CMK (cell line): ENCODE measurements around the gene MEAK7.

ENCODE experiments used
- DNase-seq: peaks from one replicate; pipeline ENCODE4 v3.0.0-alpha.2; 2010; ENCODE audit warnings: low read depth

The MEAK7 gene

DNA sequence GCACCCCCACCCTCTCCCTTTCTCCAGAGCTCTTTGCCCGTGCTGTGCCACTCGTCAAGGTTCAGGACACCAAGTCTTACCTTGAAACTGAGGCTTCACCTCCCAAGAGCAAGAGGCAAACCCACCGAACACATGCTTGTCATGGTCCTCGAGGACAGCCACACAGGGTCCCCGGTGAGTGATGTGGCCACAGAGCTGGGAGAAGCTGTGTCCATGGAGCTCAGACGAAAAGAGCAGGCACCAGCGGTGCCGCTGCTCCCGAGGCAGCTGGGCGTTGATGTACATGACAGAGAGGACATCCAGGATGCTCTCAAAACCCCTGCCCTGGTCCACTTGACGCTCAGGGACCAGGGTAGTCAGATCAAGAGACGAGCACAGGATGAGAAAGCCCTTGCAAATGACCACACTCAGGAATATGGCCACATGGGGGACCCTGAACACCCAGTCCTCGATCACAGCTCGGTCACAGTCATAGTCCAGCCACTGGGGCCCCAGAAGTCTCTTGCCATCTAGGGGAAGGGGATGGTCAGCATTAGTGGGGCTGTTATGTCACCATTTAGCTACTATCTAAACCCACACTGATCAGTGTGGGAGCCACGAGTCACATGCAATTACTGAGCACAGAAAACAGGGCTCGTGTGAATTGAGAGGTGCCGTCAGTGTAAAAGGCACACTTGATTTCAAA is 17.8 kb downstream of the MEAK7 start:
- DNase-seq, result no peak

DNA sequence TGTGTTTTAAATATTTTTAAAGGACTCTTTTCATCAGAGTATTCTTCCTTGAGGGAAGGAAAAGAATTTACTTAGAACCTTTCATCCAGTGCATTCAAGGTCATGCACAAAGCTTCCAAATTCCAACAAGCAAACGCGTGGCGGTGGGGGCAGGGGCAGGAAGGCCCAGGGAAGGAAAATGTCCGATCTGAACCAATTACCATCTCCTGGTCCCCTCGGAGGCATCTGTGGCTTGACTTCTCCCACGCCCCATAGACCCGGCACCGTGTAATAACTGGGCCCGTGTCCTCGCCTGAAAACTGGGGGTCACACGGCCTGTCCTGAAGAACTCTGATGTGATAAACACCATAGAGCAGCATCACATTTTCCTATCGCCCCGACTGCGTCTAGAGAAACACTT is 18.3 kb downstream of the MEAK7 start:
- no peak for DNase-seq

DNA sequence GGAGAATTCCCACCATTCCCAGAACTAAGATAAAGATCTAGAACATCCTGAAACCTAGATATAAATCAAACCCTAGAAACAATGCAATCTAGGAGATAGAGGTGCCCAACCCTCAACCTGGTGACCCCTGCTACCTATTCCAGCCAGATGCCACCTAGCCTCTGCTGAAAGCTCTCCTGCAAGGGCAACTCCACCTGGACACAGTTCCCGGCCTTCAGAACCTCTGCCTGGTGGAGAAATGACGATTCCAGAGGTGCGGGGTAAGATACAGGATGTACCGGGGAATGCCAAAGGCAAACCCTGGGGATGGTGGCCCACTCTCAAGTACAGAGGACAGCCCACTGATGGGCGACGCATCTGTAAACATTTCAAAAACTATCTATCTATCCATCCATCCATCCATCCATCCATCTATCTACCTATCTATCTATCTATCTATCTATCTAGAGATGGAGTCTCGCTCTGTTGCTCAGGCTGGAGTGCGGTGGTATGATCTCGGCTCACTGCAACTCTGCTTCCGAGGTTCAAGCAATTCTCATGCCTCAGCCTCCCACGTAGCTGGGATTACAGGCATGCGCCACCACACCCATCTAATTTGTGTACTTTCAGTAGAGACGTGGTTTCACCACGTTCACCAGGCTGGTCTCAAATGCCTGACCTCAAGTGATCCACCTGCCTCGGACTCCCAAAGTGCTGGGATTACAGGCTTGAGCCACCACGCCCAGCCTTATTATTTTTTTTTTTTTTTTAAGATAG is 19.0 kb downstream of the MEAK7 start:
- no peak for DNase-seq

DNA sequence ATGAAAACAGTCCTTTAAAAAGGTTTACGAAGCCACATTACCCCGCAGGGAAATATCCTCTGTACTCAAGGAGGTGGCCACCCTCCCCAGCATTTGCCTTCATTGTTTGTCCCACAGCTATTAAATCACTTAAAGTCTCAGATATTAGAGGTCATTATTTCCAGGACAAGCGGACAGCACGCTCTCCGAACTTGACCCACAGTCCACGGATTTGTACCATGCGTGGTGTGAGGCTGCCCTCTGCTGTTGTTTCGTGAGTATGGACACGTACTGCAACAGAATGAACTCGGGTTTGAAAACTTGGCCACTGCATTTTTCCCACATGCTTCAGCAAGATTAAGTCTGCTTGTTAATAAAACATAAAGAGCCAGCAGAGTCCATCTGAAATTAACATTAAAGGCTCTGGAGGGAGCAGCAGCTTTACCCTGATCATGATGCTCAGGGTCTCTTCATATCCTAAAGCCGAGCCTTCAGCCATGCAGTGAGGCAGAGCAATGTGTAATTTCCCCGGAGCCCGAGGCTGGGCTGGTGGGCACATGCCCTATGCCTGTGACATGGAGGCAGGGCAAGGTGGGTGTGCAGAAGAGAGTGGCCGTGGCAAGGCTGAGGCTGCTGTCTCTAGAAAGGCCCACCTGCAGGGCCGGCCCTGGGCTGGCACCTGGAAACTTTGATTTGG is 19.7 kb downstream of the MEAK7 start:
- no peak for DNase-seq

DNA sequence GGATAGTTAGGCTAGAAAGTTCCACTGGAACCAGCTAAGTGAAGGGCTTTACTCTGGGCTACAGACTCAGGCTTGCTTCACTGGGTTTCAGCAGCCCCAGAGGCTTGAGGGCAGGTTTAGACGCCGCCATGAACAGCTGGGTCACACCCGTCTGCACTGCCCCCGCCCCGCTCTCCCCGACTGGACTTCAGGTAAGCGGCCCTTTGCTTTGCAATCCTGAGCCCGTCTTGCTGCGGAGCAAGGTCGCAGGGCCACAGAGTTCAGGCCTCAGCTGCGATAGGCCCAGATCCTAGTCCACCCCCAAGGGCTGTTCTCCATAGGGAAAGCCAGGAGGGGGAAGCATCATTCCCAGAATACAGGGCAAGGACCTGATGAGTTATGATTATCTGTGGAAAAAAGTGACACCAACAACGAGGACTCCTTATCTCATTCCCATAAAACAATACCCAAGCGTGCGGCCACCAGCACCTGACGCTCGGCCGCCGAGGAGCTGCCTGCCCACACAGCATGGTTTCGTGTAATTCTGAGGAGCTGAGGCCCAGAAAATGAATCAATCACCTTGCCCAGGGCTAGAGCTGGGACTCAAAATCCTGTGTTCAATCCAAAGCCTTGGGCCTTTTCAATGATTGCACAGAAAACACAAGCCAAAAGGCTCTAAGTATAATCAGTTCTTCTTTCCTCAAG is 20.4 kb downstream of the MEAK7 start:
- no peak for DNase-seq

DNA sequence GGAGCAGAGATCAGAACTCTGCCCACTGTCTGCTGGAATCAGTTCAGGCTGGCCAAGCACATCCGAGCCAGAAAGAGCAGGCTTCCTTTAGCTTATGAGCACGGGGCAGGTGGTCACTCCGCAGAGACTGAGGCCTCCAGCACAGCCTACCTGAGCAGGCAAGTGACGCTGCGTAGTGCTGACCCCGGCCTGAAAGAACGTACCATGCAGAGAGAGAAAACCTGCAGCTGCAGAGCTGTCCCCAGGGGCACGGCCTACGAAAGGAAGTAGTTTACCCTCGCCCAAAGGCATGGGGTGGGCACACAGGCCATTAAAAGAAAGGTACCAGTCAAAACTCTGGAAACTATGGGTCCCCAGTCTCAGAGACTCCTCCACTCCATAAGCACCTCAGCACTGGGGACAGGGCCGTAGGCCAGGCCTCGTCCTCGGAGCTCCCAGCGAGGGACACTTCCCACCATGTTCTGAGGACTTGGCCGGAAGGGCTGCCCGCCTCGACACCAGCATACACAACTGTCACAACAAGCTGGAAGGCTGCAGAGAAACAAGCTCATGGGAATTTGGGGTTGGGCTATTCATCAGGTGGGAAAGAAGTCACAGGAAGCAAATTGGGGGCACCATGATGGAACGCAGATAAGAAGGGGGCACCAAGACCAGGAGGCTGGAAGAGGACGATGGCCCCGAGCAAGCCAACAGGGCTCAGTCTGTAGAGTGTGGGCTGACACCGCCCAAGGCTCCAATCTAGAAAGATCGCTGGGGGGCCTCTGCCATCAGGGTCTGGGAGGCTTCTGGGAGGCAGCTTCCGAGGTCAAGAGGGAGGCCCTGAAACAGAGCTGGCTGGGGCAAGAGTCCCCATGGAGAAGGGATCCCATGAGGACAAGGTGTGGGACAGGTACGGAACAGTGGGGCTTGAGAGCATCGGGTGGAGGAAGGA is 21.2 kb downstream of the MEAK7 start:
- DNase-seq, result no peak

DNA sequence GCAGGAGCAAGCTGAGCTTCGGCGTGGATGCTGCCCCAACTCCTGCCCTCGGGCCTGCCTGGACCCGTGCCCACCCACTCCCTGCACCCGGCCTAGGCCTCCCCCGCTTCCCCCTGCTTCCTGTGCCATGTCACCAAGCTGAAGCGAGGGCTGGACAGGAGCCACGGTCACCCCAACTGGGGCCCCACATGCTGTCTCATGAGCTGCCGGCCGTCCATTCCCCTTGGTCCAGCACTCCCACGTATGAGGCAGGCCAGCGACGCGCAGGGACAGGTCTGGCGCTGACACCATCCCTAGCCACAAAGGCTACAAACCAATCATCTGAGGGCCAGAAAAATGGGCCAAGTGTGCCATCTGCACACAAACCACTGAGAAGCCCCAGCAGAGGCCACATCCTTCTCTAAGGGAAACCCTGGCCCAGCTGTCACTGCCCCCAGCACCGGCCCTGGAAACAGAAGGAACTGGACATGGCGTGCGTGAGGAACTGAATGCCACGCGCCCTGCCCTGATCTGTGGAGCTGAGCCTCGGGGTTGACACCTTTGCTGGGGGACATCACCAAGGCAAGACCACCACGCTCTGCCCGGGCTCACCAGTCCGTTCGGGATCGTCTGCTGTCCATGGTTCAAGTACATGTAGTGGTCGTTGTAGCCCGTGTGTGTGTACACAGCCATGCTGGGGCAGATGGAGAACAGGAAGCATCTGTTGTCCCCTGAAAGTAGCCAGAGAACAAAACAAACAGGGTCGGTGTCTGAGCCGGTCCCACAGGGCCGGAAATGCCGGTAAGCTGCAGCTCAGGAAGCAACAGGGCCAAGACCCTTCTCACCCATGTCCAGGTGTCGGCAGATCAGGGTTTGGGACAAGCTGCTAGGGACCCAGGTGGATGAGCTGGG is 22.2 kb downstream of the MEAK7 start:
- DNase-seq, result no peak

DNA sequence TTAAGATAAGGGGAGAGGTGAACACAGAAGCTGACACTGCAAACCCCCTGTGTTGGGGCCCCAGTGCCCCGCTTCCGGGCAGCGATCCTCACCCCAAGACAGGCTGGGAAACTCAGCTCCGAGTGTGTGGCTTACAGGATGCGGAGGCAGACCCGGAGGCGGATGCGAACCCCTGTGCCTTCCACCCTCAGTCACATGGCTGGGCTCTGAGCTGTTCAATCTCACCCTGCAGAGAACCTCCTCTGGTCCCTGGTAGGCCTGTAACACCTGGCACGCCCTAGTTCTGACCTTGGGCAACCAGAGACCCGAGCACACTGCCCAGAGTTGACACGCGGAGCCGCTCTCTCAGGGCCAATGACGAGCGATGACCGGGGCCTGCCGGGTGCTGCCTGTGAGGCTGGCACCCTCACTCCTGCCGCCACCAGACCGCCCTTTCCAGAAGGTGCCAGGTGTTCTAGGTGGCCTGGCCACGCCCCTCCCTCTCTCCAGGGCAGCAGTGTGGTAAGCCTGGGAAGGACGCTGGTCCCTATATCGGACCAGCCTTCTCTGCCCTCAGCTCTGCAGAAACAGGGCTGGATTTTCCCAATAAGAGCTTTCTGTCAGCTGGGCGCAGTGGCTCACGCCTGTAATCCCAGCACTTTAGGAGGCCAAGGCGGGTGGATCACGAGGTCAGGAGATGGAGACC is 23.3 kb downstream of the MEAK7 start:
- DNase-seq, result no peak

DNA sequence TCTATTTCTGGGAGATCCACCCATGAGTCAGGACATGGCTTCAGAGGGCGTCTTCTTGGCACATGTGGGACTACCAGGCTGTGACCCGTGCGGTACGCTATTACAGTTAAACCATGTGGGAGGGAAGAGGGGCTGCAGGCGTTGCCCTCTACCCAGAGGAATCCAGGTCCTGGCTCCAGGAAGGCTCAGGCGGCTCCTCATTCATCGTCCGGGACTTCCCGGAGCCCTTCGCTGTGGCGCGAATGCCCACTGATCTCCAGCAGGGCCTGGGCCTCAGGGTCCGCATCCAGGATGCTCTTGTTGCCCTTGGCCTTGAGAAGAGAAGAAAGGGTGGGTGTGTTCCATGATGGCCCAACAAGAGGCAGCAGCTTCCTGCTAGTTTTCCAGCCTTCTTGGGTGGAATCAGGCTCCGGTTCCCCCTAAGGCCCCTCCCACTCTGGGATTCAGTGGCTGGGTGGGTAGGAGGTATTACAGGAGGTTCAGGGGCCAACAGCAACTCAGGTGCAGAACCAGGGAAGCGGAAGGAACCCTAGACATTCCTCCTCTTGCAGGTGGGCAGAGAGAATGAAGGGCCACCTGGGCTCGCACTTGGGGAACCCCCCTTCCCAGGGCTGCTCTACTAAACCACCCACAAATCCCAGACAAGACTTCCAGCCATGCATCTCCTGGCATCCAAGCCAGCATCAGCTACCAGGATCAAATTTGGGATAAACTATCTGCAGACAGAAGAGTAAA is 24.6 kb downstream of the MEAK7 start:
- DNase-seq, result no peak

DNA sequence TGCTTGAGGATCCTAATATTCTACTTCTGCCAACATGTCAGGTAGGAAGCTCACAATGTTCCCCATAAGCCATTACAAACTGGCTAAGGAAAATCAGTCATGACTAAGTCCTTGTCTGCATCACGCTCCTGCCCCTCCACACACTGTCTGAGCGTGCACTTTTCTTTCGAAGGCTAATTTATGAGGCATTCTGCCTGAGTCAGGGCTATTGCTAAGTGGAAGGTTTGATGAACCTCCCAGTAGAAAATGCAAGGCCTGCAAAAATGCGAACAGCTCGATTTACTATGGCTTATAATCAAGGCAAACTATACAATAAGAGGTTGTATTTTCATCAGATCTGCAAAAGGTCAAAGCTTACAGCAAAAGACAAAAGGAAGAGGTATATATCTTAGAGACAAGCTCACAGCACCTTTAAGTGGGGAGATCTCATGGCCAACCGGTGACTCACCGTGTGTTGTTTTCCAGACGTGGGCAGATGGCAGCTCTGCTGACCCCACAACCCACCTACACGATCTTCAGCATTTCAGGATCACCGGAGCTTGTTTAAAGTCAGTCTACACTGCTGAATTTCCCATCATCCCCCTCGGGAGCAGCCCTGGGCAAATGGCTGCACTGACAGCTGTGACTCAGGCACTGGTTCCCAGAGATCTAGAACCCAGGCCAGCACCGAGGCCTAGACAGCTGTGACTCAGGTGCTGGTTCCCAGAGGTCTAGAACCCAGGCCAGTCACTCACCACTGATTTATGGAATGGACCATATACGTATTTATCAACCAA is 26.1 kb downstream of the MEAK7 start:
- no peak for DNase-seq

DNA sequence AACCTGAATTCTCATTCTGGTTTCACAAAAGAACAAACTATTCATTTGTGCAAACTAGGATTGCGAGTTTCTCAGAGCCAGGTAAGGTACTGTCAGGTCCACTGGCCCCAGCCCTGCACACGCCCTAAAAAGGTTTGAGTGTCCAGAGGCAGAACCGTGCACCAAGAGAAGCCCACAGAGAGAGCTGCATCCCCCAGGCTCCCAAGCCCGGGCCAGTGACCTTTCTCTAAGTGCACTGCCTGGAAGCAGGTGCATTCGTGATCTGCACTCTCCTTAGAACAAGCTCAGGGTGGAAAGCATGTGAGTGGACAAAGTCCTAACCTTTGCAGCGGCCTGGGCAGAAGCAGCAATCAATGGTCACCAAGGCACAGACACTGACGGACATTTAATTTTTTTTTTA is 26.8 kb downstream of the MEAK7 start:
- DNase-seq, result no peak

DNA sequence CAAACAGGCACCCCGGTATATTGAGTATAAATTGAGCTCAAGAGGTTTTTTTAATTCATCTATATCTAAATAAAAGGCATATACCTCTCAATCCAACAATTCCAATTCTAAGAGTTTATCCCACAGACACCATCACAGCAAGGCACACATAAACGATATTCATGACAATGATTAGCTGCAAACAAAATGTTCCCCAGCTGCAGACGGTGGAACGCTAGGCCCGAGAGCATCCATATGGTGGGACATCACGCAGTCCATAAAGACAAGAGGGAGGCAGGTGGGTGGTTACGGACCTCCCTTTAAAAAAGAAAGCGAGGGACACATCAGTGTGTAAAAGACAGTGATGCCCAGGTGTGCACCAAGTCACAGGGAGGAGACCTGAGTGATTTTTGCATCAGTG is 28.1 kb downstream of the MEAK7 start:
- no peak for DNase-seq

DNA sequence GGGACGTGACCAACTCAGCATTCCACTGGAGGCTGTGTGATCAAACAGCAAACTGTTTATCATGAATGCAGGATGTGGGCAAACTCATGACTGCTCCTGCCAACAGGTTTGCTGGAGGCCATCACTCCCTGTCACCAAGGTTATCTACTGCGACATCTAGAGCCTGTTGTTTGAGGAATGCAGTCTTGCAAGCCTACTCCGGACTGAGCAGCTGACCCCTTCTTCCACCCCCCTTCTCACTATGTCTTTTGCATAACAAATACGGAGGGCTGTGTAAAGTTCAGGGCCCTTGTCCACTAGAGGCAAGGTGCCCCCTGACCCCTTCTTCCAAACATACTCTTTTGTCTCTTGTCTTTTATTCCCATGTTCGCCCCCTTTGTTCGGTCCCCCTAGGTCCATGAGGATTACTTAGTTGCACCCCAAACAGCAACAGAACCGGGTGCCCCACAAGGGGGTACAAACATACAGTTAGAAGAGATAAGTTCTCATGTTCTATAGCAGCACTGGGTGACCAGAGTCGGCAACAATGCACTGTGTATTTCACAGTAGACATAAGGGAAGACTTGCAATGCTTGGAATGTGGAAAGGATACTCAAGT is 28.7 kb downstream of the MEAK7 start:
- no peak for DNase-seq

DNA sequence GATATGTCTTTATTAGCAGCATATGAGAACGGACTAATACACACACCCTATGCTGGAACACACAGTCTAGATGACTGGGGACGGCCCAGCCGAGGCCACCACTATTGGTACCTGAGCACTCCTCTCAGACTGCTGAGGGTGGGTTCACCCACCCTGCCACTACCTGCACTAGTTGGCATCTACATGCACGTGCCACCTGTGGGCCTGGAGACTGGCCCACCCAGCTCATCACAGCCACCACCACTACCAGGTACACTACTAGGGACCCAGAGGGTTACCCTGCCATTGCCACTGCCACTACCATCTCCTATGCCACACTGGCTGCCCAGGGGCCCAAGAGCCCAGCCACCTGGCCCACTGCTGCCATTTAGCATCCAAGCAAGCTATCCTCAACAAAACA is 32.5 kb downstream of the MEAK7 start:
- DNase-seq, result no peak

DNA sequence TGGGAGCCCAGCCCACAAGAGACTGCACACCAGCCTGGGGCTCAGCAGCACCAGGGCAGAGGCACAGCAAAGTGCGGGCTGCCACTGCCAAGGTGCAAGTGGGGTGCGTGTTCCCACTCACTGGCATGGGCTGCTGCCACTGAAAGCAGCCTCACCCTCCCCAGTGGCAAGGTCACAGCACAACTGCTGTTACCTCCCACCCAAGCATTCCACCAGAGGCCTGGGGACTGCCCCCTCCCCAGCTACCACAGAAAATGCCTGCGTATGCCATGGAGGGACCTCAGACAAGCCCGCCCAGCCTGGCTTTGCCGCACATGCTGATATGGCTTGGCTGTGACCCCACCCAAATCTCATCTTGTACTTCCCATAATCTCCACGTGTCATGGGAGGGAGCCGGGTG is 33.1 kb downstream of the MEAK7 start:
- no peak for DNase-seq

DNA sequence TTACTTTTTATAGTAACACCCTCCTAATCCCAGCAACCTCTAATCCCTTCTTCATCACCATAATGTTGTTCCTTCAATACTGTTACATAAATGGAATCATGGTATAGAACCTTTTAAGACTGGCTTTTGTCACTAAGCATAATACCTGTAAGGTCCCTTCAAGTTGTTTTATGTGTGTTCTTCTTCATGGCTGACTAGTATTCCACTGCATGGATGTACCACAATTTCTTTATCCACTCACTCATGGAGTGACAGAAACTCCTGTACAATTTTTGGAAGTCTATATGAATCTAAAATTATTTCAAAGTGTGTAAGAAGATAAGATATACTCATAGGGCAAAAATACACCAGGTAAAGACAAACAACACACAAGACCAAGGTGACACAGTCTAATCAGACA is 36.8 kb downstream of the MEAK7 start:
- DNase-seq, result no peak

DNA sequence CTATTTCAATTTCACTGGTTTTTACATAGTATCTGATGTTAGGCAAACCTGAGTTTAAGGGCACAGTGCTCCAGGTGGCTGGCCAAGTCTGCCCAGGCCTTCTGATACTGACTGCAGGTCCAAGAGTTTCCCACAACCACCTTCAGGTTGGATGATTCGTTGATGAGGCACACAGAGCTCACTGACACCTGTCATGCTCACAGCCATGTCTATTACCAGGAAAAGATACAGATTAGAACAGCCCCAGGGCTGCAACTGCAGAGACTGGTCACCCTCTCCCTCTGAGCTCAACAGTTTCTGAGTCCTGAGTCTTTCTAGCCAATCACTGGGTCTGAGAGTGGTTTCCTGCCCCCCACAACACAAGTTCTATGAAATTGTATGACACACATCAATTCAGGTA is 37.2 kb downstream of the MEAK7 start:
- DNase-seq, result no peak

DNA sequence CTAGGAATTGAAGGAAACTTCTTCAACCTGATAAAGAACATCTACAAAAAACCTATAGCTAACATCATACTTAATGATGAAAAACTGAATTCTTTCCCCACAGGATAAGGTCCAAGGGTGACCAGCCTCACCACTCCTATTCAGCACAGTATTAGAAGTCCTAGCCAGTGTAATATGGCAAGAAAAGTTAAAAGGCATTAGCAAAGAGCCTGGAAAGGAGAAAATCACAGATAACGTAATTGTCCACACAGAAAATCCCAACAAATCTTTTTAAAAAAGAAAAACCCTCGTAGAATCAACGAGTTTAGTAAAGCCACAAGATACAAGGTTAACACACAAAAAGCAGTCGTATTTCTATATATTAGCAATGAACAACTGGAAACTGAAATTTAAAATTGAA is 37.8 kb downstream of the MEAK7 start:
- no peak for DNase-seq
